Upper lobe of left lung (tissue), 4 donors: ENCODE results near the gene CRY1.

Experiments
- CTCF ChIP-seq, 6 experiments: fragments of 450-650 bp in 4 of 6; fragments of 200-600 bp in 2 of 6; sonication (generic) in 2 of 6; IDR thresholded peaks; one replicate each; pipeline ENCODE4 v1.5.1; 2016 to 2019; ENCODE audit warnings: antibody characterized with exemption in 6 of 6
- POLR2A ChIP-seq, 4 donors: fragments of 450-650 bp; IDR thresholded peaks; one replicate each; pipeline ENCODE4 v1.5.1; 2016 to 2017; ENCODE audit warnings: antibody characterized with exemption in 4 of 4, mild to moderate bottlenecking in 2 of 4

- TF ChIP-seq CTCF (IDR thresholded peaks at IDR 0.05) (no peak), POLR2A (IDR thresholded peaks at IDR 0.05) (no peak)
Measured at GRCh38 chr12:107125833-107126232, 32.5 kb upstream of the CRY1 start.
